Activated T-cell treated with anti-CD3 and anti-CD28 coated beads, Interleukin-2, amount 50 U/mL, for 4 hours (primary cell): ENCODE measurements around the gene YIPF5. TPM values are rescaled to one million over a fixed set of nuclear protein-coding genes. Genes with fewer than 3 reads are reported as not detected.

Experiments
- ATAC-seq, 2 donors: fragments of 200-7000 bp; cut with Tn5 transposase; one replicate each; pipeline ENCODE4 v1.10.0; 2021
- DNase-seq: peaks from one replicate; pipeline ENCODE4 v3.0.0-alpha.2; 2020
- H3K27me3 Mint-ChIP-seq: one replicate; pipeline ENCODE4 v1.8.0; 2021; ENCODE audit warnings: low read depth, mixed read lengths
- H3K36me3 Mint-ChIP-seq: one replicate; pipeline ENCODE4 v1.8.0; 2022; ENCODE audit warnings: mixed read lengths; ENCODE audit not compliant: insufficient read depth
- H3K4me1 Mint-ChIP-seq: one replicate; pipeline ENCODE4 v1.8.0; 2021; ENCODE audit warnings: low read depth, mixed read lengths
- H3K4me3 Mint-ChIP-seq: one replicate; pipeline ENCODE4 v1.8.0; 2021; ENCODE audit warnings: mild to moderate bottlenecking, moderate library complexity, mixed read lengths
- H3K9me3 Mint-ChIP-seq: one replicate; pipeline ENCODE4 v1.8.0; 2021; ENCODE audit warnings: mixed read lengths
- total RNA-seq, 3 donors: library from RNA; stranded (reverse); gene quantifications; one replicate each; pipeline ENCODE4 v1.2.1, GENCODE V29; 2021

The YIPF5 gene
- total RNA-seq, 3 donors from 2014 or later: 27.2 to 32.2 (median 30.8) TPM

GRCh38 chr5:144194144-144194543 lies 23.7 kb upstream of the YIPF5 start:
- no peaks in the 10 kb centered on the region for H3K9me3 Mint-ChIP-seq
- no peaks in the 10 kb centered on the region for H3K4me1 Mint-ChIP-seq
- DNase-seq: no peak
- no peak for ATAC-seq
- no peak overlapping the region for H3K4me3 Mint-ChIP-seq
- H3K27me3 Mint-ChIP-seq: peaks cover 3% of the 10 kb centered on the region
- no peaks in the 10 kb centered on the region for H3K36me3 Mint-ChIP-seq

- H3K9me3 Mint-ChIP-seq: no peaks in the 10 kb centered on the region
- no peak for ATAC-seq
- no peak overlapping the region for H3K4me3 Mint-ChIP-seq
- no peak for DNase-seq
- H3K4me1 Mint-ChIP-seq: no peaks in the 10 kb centered on the region
- no peaks in the 10 kb centered on the region for H3K36me3 Mint-ChIP-seq
- H3K27me3 Mint-ChIP-seq: no peaks in the 10 kb centered on the region
These were observed 22.2 kb upstream of the YIPF5 start for GRCh38 chr5:144192661-144193060.

DNA sequence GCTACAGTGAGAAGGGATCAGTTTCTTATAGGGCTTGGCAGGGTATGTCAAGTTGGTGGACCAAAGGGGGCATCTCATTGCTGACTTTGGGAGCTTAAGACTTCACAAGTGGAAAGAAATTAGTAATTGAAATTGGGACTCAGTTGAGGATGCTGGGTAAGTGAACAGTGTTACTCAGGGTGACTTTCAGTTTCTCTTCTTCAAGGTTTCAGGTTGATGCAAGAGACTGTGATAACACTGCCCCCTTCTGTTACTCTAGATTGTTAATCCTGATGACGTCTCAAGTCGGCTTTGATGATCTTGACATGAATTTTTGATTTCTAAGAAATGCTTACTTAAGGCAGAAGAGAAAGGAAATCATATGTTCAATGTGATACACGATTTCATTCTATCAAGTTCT lies 21.5 kb upstream of the YIPF5 start:
- DNase-seq (no peak), ATAC-seq (peak; percentile 66 to 70)
- Mint-ChIP-seq H3K4me1 (no peaks in the 10 kb centered on the region), H3K36me3 (no peaks in the 10 kb centered on the region), H3K4me3 (no peak overlapping the region), H3K9me3 (no peaks in the 10 kb centered on the region), H3K27me3 (no peaks in the 10 kb centered on the region)

DNA sequence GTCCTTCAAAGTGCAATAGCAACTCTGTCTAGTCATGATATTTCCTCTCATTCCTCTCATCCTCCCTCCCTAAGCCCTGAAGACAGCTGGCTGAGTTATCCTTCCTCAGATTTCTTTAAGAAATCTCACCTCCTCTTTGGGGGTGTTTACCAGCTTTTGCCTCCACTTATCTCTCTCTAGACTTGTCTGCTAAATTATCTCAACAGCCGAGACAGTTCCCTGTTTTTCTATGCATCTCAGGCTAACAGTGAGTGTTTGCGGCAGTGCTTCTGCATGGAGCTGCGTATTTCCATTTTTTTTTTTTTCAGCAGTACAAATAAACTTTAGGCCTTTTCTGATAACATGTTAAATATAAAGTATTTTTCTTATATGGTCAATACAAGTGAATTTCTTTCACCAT lies 21.1 kb upstream of the YIPF5 start:
- ATAC-seq (no peak), DNase-seq (no peak)
- Mint-ChIP-seq H3K27me3 (no peaks in the 10 kb centered on the region), H3K4me3 (peak overlapping the region; percentile 39), H3K4me1 (no peaks in the 10 kb centered on the region), H3K36me3 (no peaks in the 10 kb centered on the region), H3K9me3 (no peaks in the 10 kb centered on the region)

- Mint-ChIP-seq H3K27me3 (no peaks in the 10 kb centered on the region), H3K4me3 (peak overlapping the region; percentile 74), H3K9me3 (no peaks in the 10 kb centered on the region), H3K36me3 (no peaks in the 10 kb centered on the region), H3K4me1 (peaks cover 9% of the 10 kb centered on the region)
- ATAC-seq (peak; percentile 83 to 85), DNase-seq (peak; percentile 74)
These were observed 19.5 kb upstream of the YIPF5 start for GRCh38 chr5:144189800-144190429.

- peak overlapping the region; percentile 45 for H3K4me3 Mint-ChIP-seq
- H3K4me1 Mint-ChIP-seq: peaks cover 13% of the 10 kb centered on the region
- H3K36me3 Mint-ChIP-seq: no peaks in the 10 kb centered on the region
- no peaks in the 10 kb centered on the region for H3K9me3 Mint-ChIP-seq
- no peaks in the 10 kb centered on the region for H3K27me3 Mint-ChIP-seq
- ATAC-seq (peak in 1 of 2 donors; percentile 15), DNase-seq (peak; percentile 68)
These were observed 17.3 kb upstream of the YIPF5 start for GRCh38 chr5:144187699-144188294.

GRCh38 chr5:144183254-144183889 lies 12.9 kb upstream of the YIPF5 start:
- DNase-seq (no peak), ATAC-seq (peak in 1 of 2 donors; percentile 59)
- Mint-ChIP-seq H3K36me3 (no peaks in the 10 kb centered on the region), H3K27me3 (no peaks in the 10 kb centered on the region), H3K4me1 (peaks cover 17% of the 10 kb centered on the region), H3K4me3 (no peak overlapping the region), H3K9me3 (no peaks in the 10 kb centered on the region)

GRCh38 chr5:144179226-144179625 lies 8.8 kb upstream of the YIPF5 start:
- no peaks in the 10 kb centered on the region for H3K27me3 Mint-ChIP-seq
- H3K36me3 Mint-ChIP-seq: no peaks in the 10 kb centered on the region
- ATAC-seq: no peak
- H3K4me1 Mint-ChIP-seq: peaks cover 18% of the 10 kb centered on the region
- no peak for DNase-seq
- H3K4me3 Mint-ChIP-seq: no peak overlapping the region
- no peaks in the 10 kb centered on the region for H3K9me3 Mint-ChIP-seq

GRCh38 chr5:144177548-144177947 lies 7.1 kb upstream of the YIPF5 start:
- Mint-ChIP-seq H3K4me1 (peaks cover 14% of the 10 kb centered on the region), H3K4me3 (no peak overlapping the region), H3K27me3 (no peaks in the 10 kb centered on the region), H3K36me3 (no peaks in the 10 kb centered on the region), H3K9me3 (no peaks in the 10 kb centered on the region)
- no peak for DNase-seq
- ATAC-seq: peak in 1 of 2 donors; percentile 23

GRCh38 chr5:144173766-144174165 lies 3.3 kb upstream of the YIPF5 start:
- H3K36me3 Mint-ChIP-seq: peaks cover 3% of the 10 kb centered on the region
- no peak overlapping the region for H3K4me3 Mint-ChIP-seq
- H3K9me3 Mint-ChIP-seq: no peaks in the 10 kb centered on the region
- no peak for ATAC-seq
- H3K4me1 Mint-ChIP-seq: peaks cover 32% of the 10 kb centered on the region
- DNase-seq: no peak
- H3K27me3 Mint-ChIP-seq: no peaks in the 10 kb centered on the region

GRCh38 chr5:144169904-144170275 lies 569 bp downstream of the YIPF5 start:
- ATAC-seq (peak; percentile 0 to 1), DNase-seq (no peak)
- H3K4me3 Mint-ChIP-seq: peak overlapping the region; percentile 98
- H3K9me3 Mint-ChIP-seq: no peaks in the 10 kb centered on the region
- H3K27me3 Mint-ChIP-seq: no peaks in the 10 kb centered on the region
- peaks cover 18% of the 10 kb centered on the region for H3K36me3 Mint-ChIP-seq
- H3K4me1 Mint-ChIP-seq: peaks cover 45% of the 10 kb centered on the region

DNA sequence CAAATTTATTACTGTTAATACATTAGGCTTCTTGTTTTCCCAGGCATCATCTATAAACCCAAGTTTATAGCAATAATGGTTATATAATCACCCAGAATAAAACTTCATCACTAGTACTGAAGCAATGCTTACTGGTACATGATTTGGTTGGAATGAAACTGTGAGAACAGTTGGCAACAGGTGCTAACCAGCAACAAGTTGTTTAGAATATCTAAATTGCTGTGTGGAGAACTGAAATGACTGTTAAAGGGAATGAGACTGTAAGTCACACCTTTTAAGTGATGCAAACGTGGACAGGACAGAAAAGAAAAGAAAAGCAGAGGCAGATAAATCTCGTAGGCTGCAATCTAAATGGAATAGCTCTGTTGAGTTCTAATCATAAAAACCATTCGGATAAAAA lies 2.5 kb downstream of the YIPF5 start:
- ATAC-seq (no peak), DNase-seq (no peak)
- Mint-ChIP-seq H3K4me1 (peaks cover 45% of the 10 kb centered on the region), H3K9me3 (no peaks in the 10 kb centered on the region), H3K36me3 (peaks cover 23% of the 10 kb centered on the region), H3K27me3 (no peaks in the 10 kb centered on the region), H3K4me3 (peak overlapping the region; percentile 27)

- H3K27me3 Mint-ChIP-seq: no peaks in the 10 kb centered on the region
- ATAC-seq: no peak
- peaks cover 33% of the 10 kb centered on the region for H3K36me3 Mint-ChIP-seq
- no peaks in the 10 kb centered on the region for H3K9me3 Mint-ChIP-seq
- DNase-seq: no peak
- peaks cover 45% of the 10 kb centered on the region for H3K4me1 Mint-ChIP-seq
- H3K4me3 Mint-ChIP-seq: no peak overlapping the region
These were observed 3.8 kb downstream of the YIPF5 start for GRCh38 chr5:144166696-144167095.

DNA sequence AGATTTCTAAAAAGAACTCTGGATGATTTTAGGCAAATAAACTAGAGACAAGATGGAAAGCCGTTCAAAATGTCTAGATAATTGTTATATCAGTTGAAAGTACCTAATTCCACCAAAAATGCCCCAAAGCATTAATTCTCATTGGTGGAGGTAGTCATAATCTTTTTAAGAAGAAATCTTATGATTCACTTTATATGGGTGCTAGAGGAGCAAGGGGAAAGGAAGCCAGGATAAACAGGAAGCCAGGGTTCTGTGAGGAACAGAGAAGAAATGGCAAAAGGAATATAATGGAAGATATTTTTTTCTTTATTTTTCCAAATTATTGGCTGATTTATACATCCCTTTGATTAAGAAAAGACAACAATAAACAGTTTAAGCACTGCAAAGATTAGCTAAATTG lies 7.8 kb downstream of the YIPF5 start:
- Mint-ChIP-seq H3K9me3 (no peaks in the 10 kb centered on the region), H3K36me3 (peaks cover 33% of the 10 kb centered on the region), H3K4me1 (peaks cover 12% of the 10 kb centered on the region), H3K4me3 (no peak overlapping the region), H3K27me3 (no peaks in the 10 kb centered on the region)
- DNase-seq: no peak
- no peak for ATAC-seq

- Mint-ChIP-seq H3K9me3 (no peaks in the 10 kb centered on the region), H3K36me3 (peaks cover 14% of the 10 kb centered on the region), H3K27me3 (no peaks in the 10 kb centered on the region), H3K4me1 (no peaks in the 10 kb centered on the region), H3K4me3 (no peak overlapping the region)
- DNase-seq (no peak), ATAC-seq (peak in 1 of 2 donors; percentile 40)
These were observed 13.7 kb downstream of the YIPF5 start for GRCh38 chr5:144156767-144157171.
